HUDEP-2 (cell line): Measurements from ENCODE around the gene MRNIP.
A peak's percentile ranks its signal among the peaks of the same experiment; 100 is the strongest.
"Not testable (repeated sequence)": the region's sequence is repeated elsewhere in the genome, so short reads cannot be mapped to it uniquely, and the experiment has no call there.

ENCODE experiments used
- DNase-seq, 76 experiments: peaks; one replicate each; lab custom pipeline; 2025; ENCODE audit not compliant: unreplicated experiment in 76 of 76; lab: John Stamatoyannopoulos, UW

Gene MRNIP

GRCh38 chr5:179854356-179854755 lies 4.3 kb downstream of the MRNIP start:
- DNase-seq, result no peak

- no peak for DNase-seq
These were observed 5.5 kb downstream of the MRNIP start for GRCh38 chr5:179852993-179853547.

- DNase-seq, result no peak
These were observed 17.0 kb downstream of the MRNIP start for GRCh38 chr5:179841621-179842020.

GRCh38 chr5:179840766-179841165 lies 17.9 kb downstream of the MRNIP start:
- no peak for DNase-seq

GRCh38 chr5:179840321-179840720 lies 18.3 kb downstream of the MRNIP start:
- no peak for DNase-seq

GRCh38 chr5:179839328-179840256 lies 19.0 kb downstream of the MRNIP start:
- no peak for DNase-seq

- DNase-seq, result no peak
These were observed 21.3 kb downstream of the MRNIP start for GRCh38 chr5:179837076-179838011.

GRCh38 chr5:179836225-179837019 lies 22.2 kb downstream of the MRNIP start:
- no peak for DNase-seq

- DNase-seq, result not testable (repeated sequence)
These were observed 23.7 kb downstream of the MRNIP start for GRCh38 chr5:179834871-179835270.

GRCh38 chr5:179834120-179834519 lies 24.5 kb downstream of the MRNIP start:
- no peak for DNase-seq

- no peak for DNase-seq
These were observed 24.9 kb downstream of the MRNIP start for GRCh38 chr5:179833709-179834070.

- no peak for DNase-seq
These were observed 25.4 kb downstream of the MRNIP start for GRCh38 chr5:179833056-179833708.

- DNase-seq, result no peak
These were observed 26.4 kb downstream of the MRNIP start for GRCh38 chr5:179832039-179832745.

- no peak for DNase-seq
These were observed 27.7 kb downstream of the MRNIP start for GRCh38 chr5:179830818-179831468.

- DNase-seq, result no peak
These were observed 28.7 kb downstream of the MRNIP start for GRCh38 chr5:179829732-179830435.

- no peak for DNase-seq
These were observed 29.7 kb downstream of the MRNIP start for GRCh38 chr5:179828756-179829421.

- DNase-seq, result peak in 13 of 76 experiments; percentile 7 to 33 (median 18)
These were observed 30.9 kb downstream of the MRNIP start for GRCh38 chr5:179827680-179828079.
